ENCODE data around the gene PPIG. TPM values are rescaled to one million over a fixed set of nuclear protein-coding genes. Genes with fewer than 3 reads are reported as not detected.

Gene PPIG
- total RNA-seq, 1 experiment from 2014 or later = 66.2 TPM

- no CpG with 5 or more reads among the region's 3 CpGs for WGBS (ENCODE audit: extremely low coverage, insufficient read length, low lambda C conversion rate)
- H3K27ac Mint-ChIP-seq = peak overlapping the region in 1 of 3 experiments; percentile 0; a peak in 1 of 7 replicates
- H2BK12ac ChIP-seq (ENCODE audit: insufficient read length, low read depth, low read length) = no peak overlapping the region
- H3K79me1 ChIP-seq (ENCODE audit: insufficient read depth, low read depth, low read length, poor library complexity, severe bottlenecking) = no peaks in the 10 kb centered on the region
- no peak overlapping the region for H4K8ac ChIP-seq (replicated peaks; ENCODE audit: insufficient read length, low read depth, low read length)
- no peak overlapping the region for H4K5ac ChIP-seq (ENCODE audit: insufficient read length, low read depth, low read length)
- H2AFZ ChIP-seq (ENCODE audit: low read length) = no peak overlapping the region
- peaks cover 30 to 74% (median 54%) of the 10 kb centered on the region in 3 experiments for H3K36me3 Mint-ChIP-seq (ENCODE audit: insufficient read depth in 1 of 3, low read depth in 3 of 3)
- no peak overlapping the region for H3K9ac ChIP-seq (ENCODE audit: extremely low read depth, insufficient read length, low read length)
- TF ChIP-seq, protein P1, sequence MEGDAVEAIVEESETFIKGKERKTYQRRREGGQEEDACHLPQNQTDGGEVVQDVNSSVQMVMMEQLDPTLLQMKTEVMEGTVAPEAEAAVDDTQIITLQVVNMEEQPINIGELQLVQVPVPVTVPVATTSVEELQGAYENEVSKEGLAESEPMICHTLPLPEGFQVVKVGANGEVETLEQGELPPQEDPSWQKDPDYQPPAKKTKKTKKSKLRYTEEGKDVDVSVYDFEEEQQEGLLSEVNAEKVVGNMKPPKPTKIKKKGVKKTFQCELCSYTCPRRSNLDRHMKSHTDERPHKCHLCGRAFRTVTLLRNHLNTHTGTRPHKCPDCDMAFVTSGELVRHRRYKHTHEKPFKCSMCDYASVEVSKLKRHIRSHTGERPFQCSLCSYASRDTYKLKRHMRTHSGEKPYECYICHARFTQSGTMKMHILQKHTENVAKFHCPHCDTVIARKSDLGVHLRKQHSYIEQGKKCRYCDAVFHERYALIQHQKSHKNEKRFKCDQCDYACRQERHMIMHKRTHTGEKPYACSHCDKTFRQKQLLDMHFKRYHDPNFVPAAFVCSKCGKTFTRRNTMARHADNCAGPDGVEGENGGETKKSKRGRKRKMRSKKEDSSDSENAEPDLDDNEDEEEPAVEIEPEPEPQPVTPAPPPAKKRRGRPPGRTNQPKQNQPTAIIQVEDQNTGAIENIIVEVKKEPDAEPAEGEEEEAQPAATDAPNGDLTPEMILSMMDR (conservative IDR thresholded peaks at IDR 0.05) = no peak
- no peak overlapping the region for H2BK120ac ChIP-seq (ENCODE audit: low read depth, low read length, poor library complexity, severe bottlenecking)
- H3K4ac ChIP-seq (ENCODE audit: low read depth, low read length) = no peak overlapping the region
- no peaks in the 10 kb centered on the region; the same call in 1 of the 2 replicates for H3K79me2 ChIP-seq (ENCODE audit: insufficient read depth, low read length)
- no peaks in the 10 kb centered on the region for H3K4me1 ChIP-seq (ENCODE audit: insufficient read depth, low read length)
- no peak overlapping the region for H2BK5ac ChIP-seq (ENCODE audit: insufficient read length, low read length)
- H3K9me3 ChIP-seq (ENCODE audit: control insufficient read depth, low read depth, low read length) = no peaks in the 10 kb centered on the region
- H3K14ac ChIP-seq (ENCODE audit: insufficient read depth, low read length) = no peak overlapping the region
- H3K4me2 ChIP-seq (ENCODE audit: insufficient read depth, insufficient read length, low read length) = no peak overlapping the region
- no peaks in the 10 kb centered on the region for H3K4me1 Mint-ChIP-seq
- DNase-seq = no peak
- no peak overlapping the region for H3K56ac ChIP-seq (ENCODE audit: insufficient read length, low read depth, low read length)
- H3K27me3 Mint-ChIP-seq (ENCODE audit: low read depth) = no peaks in the 10 kb centered on the region
- no peak overlapping the region for H3K18ac ChIP-seq (ENCODE audit: insufficient read length, low read depth, low read length)
- no peak overlapping the region for H2AK5ac ChIP-seq (ENCODE audit: insufficient read length, low read length)
- H2BK15ac ChIP-seq (ENCODE audit: low read depth, low read length) = no peak overlapping the region
- no peaks in the 10 kb centered on the region for H3K27me3 ChIP-seq (ENCODE audit: insufficient read depth, low read length)
- no peak overlapping the region for H2BK20ac ChIP-seq (ENCODE audit: low read depth, low read length, poor library complexity, severe bottlenecking)
- H3T11ph ChIP-seq (ENCODE audit: low read length) = no peak overlapping the region
- H4K91ac ChIP-seq (ENCODE audit: insufficient read length, low read depth, low read length) = no peak overlapping the region
- H3K4me3 Mint-ChIP-seq = no peak overlapping the region
- no peak overlapping the region for H3K23ac ChIP-seq (ENCODE audit: insufficient read length, low read depth, low read length)
- no peaks in the 10 kb centered on the region for H3K23me2 ChIP-seq (ENCODE audit: insufficient read length, low read depth, low read length, poor library complexity, severe bottlenecking)
- H3K9me3 Mint-ChIP-seq = peaks cover 9% of the 10 kb centered on the region in 2 experiments
- H4K20me1 ChIP-seq (ENCODE audit: control insufficient read depth, insufficient read depth, insufficient read length) = no peaks in the 10 kb centered on the region
- no peak overlapping the region for H3K27ac ChIP-seq (ENCODE audit: insufficient read length, low read depth, low read length)
Observed at GRCh38 chr2:169619946-169620345, 35.8 kb downstream of the PPIG start.
